Anterior cingulate cortex (tissue), 58 donors: ENCODE measurements around the gene STAC3.

ENCODE experiments used
- DNase-seq, 58 donors: peaks; one replicate each; lab custom pipeline; 2025; lab: John Stamatoyannopoulos, UW

Gene STAC3

GRCh38 chr12:57198329-57198728, 52.7 kb downstream of the STAC3 start:
- DNase-seq, result no peak

DNA sequence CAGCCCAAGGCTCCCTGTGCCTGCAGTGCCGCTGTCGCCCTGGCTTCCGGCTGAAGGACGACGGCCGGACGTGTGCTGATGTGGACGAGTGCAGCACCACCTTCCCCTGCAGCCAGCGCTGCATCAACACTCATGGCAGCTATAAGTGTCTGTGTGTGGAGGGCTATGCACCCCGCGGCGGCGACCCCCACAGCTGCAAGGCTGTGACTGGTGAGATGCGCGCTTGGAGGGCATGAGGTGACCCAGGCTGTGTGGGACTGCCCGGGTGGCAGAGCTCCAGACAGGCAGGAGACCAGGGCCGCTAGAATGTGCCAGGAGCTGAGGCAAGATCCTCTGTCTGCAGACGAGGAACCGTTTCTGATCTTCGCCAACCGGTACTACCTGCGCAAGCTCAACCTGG, 54.0 kb downstream of the STAC3 start:
- DNase-seq, result no peak

GRCh38 chr12:57196439-57196838, 54.5 kb downstream of the STAC3 start:
- DNase-seq, result peak in 12 of 58 donors; percentile 9 to 63 (median 22)

DNA sequence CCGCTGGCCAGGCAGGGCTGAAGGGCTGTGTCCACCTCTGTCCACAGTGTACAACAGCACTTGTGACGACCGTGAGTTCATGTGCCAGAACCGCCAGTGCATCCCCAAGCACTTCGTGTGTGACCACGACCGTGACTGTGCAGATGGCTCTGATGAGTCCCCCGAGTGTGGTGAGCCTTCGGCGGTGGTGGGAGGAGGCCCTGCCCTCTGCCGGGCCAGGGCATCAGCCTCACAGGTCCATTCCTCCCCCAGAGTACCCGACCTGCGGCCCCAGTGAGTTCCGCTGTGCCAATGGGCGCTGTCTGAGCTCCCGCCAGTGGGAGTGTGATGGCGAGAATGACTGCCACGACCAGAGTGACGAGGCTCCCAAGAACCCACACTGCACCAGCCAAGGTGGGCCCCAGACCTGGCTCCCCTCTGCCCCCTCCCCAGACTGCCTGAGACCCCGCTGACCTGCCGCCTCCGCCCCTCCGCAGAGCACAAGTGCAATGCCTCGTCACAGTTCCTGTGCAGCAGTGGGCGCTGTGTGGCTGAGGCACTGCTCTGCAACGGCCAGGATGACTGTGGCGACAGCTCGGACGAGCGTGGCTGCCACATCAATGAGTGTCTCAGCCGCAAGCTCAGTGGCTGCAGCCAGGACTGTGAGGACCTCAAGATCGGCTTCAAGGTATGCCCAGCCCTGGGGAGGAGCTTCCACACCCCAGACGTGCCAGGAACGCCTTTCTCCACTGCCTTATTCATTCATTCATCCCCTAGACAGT, 55.2 kb downstream of the STAC3 start:
- DNase-seq, result peak in 3 of 58 donors; percentile 3 to 26 (median 25)

DNA sequence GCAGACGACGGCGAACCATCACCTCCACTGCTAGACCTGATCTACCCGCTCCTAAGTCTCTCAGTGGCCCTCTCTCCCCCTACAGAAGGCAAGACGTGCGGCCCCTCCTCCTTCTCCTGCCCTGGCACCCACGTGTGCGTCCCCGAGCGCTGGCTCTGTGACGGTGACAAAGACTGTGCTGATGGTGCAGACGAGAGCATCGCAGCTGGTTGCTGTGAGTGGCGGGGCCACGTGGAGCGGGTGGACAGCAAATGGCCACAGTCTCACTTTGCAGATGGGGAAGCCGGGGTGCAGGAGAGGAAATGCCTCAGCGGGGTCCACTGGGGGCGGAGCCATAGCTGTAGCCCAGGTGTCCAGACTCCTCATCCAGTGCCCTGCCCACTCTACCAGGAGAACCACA, 55.8 kb downstream of the STAC3 start:
- peak in 12 of 58 donors; percentile 9 to 47 (median 26) for DNase-seq

DNA sequence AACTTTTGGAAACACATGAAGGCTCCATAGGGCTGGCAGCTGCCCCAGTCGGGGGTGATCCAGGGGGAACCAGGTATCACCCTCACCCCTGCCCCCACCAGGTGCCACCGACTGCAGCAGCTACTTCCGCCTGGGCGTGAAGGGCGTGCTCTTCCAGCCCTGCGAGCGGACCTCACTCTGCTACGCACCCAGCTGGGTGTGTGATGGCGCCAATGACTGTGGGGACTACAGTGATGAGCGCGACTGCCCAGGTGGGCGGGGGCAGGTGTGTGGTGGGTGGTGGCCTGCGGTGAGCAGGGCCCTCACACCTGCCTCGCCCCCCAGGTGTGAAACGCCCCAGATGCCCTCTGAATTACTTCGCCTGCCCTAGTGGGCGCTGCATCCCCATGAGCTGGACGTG, 56.7 kb downstream of the STAC3 start:
- DNase-seq, result no peak

DNA sequence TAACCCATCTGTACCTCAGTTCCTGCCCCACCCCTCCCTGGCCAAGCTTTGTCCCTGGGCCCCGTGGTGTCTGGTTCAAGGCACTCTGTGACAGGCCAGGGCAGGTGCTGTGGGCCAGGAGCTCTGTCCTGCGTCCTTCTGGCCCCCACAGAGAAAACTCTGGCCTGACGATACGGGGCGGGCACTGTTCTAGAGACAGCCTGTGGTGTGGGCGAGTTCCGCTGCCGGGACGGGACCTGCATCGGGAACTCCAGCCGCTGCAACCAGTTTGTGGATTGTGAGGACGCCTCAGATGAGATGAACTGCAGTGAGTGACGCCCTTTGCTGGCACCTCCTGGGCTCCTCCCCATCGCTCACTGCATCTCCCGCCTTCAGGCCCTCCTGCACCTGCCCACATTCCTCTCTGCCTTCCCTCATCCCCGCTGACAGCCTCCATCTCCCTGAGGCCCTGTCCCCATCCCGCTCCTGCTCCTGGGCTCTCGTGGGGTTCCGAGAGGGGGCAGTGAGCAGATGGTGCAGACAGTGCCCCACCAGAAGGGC, 57.2 kb downstream of the STAC3 start:
- DNase-seq, result peak in 1 of 58 donors; percentile 20
